H54 (cell line): ENCODE data around the gene ZNF630.
A peak's percentile ranks its signal among the peaks of the same experiment; 100 is the strongest.
"Not testable (repeated sequence)": the region's sequence is repeated elsewhere in the genome, so short reads cannot be mapped to it uniquely, and the experiment has no call there.

Experiments used
- DNase-seq: peaks from one replicate; pipeline ENCODE4 v3.0.0; 2011; ENCODE audit warnings: low spot score, mixed read lengths; ENCODE audit not compliant: insufficient read length
- FAIRE-seq: peaks from 3 replicates; lab custom pipeline; 2011; peaks lifted over from hg19 to GRCh38; lab: Jason Lieb, UNC
- POLR2A ChIP-seq: IDR thresholded peaks from 2 replicates; pipeline ENCODE4 v1.6.1; 2011; ENCODE audit warnings: low read depth, mild to moderate bottlenecking, low read length

The ZNF630 gene

DNA sequence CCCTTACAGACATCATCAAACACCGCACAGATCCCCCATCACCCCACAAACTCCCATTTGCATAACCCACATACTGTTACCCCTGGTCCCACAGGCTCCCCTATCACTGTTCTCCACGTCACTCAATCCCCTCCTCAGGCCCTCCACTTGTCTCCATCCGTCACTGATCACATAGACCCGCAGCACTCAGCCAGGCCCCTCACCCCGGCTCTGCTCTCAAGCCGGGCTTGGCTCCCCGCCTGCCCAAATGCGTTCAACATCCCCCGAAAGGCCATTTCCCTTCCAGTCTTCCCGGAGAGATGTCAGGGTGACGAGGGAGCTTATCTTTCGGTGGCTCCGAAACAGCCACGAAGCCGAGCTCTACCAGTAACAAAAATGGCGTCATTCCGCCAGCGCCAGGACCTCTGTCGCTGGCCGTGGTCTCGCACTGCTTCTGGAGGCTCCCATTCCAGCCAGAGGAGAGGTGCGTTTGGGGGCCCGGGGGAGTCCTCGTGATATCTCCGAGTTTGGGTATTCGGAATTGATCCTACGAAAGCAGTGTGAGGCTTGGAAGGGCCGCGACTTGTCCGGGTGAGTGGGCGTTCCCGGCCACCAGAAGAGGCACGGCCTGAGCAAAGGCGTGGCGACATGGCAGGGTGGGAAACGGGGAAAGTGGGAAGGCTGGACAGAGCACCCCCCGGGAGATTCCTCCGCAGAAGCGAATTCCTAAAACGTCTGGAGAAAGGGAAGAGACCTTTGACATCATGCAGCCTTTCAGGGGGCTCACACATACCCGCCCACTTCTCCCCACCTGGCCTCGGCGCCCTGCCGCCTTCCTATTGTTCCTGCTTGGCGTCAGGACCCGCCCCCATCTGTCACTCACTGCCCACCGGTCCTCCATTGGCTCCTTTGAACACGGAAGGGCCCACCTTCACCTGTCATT lies at the start of gene ZNF630:
ZNF630 (minus strand) TSS at position 577 of the 922 bp plus-strand sequence. CDS start 4,754 bp downstream, outside the sequence.
- no peak for DNase-seq
- no peak for FAIRE-seq
- no peak for TF ChIP-seq POLR2A

DNA sequence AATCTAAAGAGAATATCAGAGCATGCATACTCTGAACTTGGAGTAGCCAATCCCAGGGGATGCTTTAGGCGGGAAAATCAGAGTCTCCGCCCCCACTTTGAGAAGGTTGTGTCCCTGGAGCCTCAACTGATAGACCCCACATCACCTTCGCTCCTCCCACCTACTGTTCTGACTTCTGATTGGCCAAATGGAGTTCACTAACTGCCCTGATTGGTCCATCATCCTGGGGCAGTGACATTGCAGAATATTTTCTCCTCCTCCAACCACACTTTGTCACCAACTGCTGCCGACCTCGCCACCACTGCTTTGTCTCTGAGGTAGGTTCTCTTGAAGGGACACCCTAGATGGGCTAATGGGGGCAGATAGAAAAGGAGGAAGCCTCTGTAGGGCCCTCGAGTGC lies 36.3 kb upstream of the ZNF630 start:
- TF ChIP-seq POLR2A, result no peak
- DNase-seq (no peak), FAIRE-seq (no peak)

GRCh38 chrX:48102874-48103374 lies 31.5 kb upstream of the ZNF630 start:
- no peak for DNase-seq
- no peak for FAIRE-seq
- no peak for TF ChIP-seq POLR2A

GRCh38 chrX:48101443-48101842 lies 30.0 kb upstream of the ZNF630 start:
- no peak for TF ChIP-seq POLR2A

DNA sequence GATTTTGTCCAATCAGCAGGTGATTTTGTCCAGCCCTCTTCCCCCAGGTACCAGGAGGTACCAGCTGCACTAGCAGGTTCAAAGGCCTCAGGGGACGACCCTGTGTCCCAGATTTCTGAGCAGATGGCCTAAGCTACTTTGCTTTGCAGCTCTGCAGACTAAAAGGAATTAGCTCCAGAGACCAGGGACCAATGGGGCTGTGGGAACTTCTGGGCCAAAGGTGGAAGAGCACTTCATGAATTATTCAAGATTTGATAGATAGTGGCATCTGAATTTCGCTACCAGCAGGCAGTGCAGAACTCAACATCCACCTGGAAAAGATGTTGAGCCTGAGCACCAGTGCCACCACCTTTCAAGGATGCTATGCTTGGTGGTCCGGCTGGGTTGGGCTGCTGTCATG lies 21.1 kb upstream of the ZNF630 start:
- not testable (repeated sequence) for FAIRE-seq

More at GRCh38 chrX:48101443-48101842, 30.0 kb upstream of the ZNF630 start:
- DNase-seq, result no peak
- no peak for FAIRE-seq

GRCh38 chrX:48090123-48090522 lies 18.7 kb upstream of the ZNF630 start:
- FAIRE-seq (no peak), DNase-seq (no peak)
- no peak for TF ChIP-seq POLR2A

More for the DNA sequence above, 21.1 kb upstream of the ZNF630 start:
- DNase-seq, result not testable (repeated sequence)

DNA sequence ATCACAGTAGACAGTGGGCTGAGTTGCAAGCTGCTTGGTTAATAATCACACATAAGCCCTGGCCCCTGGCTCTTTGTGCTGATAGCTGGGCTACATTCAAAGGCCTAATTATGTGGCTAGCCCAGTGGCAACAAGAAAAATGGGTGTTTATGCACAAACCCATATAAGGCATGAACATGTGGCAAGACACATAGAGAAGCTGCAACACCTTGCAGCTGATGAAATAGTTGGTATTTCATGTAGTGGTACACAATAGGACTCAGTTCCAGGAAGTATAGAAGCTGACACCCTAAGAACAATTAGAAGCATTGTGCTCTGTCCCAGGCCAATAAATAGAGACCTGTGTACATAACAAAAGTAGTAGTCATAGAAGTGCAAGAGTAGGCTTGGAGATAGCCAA lies 14.6 kb upstream of the ZNF630 start:
- FAIRE-seq (no peak), DNase-seq (no peak)
- no peak for TF ChIP-seq POLR2A

GRCh38 chrX:48083706-48084105 lies 12.3 kb upstream of the ZNF630 start:
- TF ChIP-seq POLR2A, result no peak
- DNase-seq (no peak), FAIRE-seq (no peak)

- DNase-seq, result peak; percentile 13
- FAIRE-seq, result no peak
- TF ChIP-seq POLR2A, result no peak
These were observed 11.8 kb upstream of the ZNF630 start for GRCh38 chrX:48083212-48083611.

- no peak for FAIRE-seq
- DNase-seq, result no peak
- TF ChIP-seq POLR2A, result no peak
These were observed 4.9 kb upstream of the ZNF630 start for GRCh38 chrX:48076343-48076742.

- TF ChIP-seq POLR2A, result no peak
- no peak for DNase-seq
- no peak for FAIRE-seq
These were observed 656 bp upstream of the ZNF630 start for GRCh38 chrX:48071986-48072605.

DNA sequence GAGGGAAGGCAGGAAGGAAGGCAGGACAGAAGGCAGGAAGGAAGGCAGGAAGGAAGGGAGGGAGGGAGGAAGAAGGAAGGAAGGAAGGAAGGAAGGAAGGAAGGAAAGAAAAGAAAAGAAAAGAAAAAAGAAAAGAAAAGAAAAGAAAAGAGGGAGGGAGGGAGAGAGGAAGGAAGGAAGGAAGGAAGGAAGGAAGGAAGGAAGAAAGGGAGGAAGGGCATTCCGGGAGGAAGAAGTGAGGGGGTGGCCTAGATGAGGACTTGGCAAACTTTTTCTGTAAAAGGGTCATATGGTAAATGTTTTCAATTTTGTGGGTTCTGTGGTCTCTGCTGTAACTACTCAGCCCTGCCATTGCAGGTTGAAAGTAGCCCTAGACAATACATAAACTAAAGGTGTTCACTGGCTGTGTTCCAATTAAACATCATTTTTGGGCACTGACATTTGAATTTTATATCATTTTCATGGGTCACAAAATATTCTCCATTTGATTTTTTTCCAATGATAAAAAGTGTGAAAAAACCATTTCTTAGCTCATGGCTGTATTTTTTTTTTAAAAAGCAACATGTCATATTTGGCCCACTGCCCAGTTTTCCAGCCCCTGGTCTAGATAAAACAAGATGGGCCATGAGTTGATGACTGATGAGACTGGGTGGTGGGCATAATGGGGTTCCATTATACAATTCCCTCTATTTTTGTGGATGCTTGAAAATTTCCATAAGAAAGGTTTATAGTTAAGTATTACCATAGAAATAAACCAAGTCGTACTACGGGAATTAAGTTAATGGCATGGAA lies 3.1 kb downstream of the ZNF630 start:
- FAIRE-seq (no peak), DNase-seq (no peak)
- no peak for TF ChIP-seq POLR2A

- DNase-seq (no peak), FAIRE-seq (no peak)
- no peak for TF ChIP-seq POLR2A
These were observed 7.2 kb downstream of the ZNF630 start for GRCh38 chrX:48064261-48064660.

DNA sequence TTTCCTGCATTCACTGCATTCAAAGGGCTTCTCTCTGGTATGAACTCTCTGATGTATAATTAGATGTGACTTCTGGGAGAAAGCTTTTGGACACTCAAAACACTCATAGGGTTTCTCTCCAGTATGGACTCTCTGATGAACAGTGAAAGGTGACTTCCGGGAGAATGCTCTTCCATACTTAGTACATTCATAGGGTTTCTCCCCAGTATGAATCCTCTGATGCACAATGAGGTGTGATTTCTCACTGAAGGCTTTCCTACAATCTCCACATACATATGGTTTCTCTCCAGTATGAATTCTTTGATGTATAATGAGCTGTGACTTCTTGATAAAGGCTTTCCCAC lies 12.2 kb downstream of the ZNF630 start:
- no peak for TF ChIP-seq POLR2A
- no peak for FAIRE-seq
- no peak for DNase-seq
